Keratinocyte (primary cell): ENCODE results near the gene PRG3. TPM values are rescaled to one million over a fixed set of nuclear protein-coding genes. Genes with fewer than 3 reads are reported as not detected.

Experiments used
- DNase-seq: peaks from one replicate; pipeline ENCODE4 v3.0.0-alpha.2; 2011; ENCODE audit warnings: low read depth, missing footprints, low spot score
- FAIRE-seq: peaks from 2 replicates; lab custom pipeline; 2011; peaks lifted over from hg19 to GRCh38; lab: Jason Lieb, UNC
- H2AFZ ChIP-seq: 2 replicates; pipeline ENCODE4 v1.6.0; 2012; ENCODE audit warnings: low read length, control low read depth, inconsistent platforms; ENCODE audit not compliant: control insufficient read depth
- H3K27ac ChIP-seq: 2 replicates; pipeline ENCODE4 v1.5.1; 2011; ENCODE audit warnings: low read length; ENCODE audit not compliant: control insufficient read depth, insufficient read depth
- H3K27me3 ChIP-seq: 3 replicates; pipeline ENCODE4 v1.6.0; 2011; ENCODE audit warnings: low read length; ENCODE audit not compliant: control insufficient read depth, insufficient read depth; ENCODE audit errors: extremely low read depth
- H3K36me3 ChIP-seq, 2 experiments: 2 replicates in 1 of 2; 3 replicates in 1 of 2; pipeline ENCODE4 v1.5.1; 2011; ENCODE audit warnings: low read length in 2 of 2, mild to moderate bottlenecking in 1 of 2; ENCODE audit not compliant: control insufficient read depth in 2 of 2, insufficient read depth in 2 of 2; ENCODE audit errors: extremely low read depth in 1 of 2
- H3K4me1 ChIP-seq: 3 replicates; pipeline ENCODE4 v1.5.1; 2011; ENCODE audit warnings: low read length; ENCODE audit not compliant: control insufficient read depth, insufficient read depth; ENCODE audit errors: extremely low read depth
- H3K4me2 ChIP-seq: 3 replicates; pipeline ENCODE4 v1.6.0; 2011; ENCODE audit warnings: low read depth, low read length; ENCODE audit not compliant: control insufficient read depth, insufficient read depth; ENCODE audit errors: extremely low read depth
- H3K4me3 ChIP-seq, 3 experiments: fragments of 200-600 bp in 1 of 3; sonication (generic) in 1 of 3; 2 replicates in 2 of 3; 3 replicates in 1 of 3; pipeline ENCODE4 v1.5.1; 2011 to 2016; ENCODE audit warnings: low read length in 3 of 3, mild to moderate bottlenecking in 3 of 3, control low read depth in 2 of 3, inconsistent platforms in 1 of 3, low read depth in 1 of 3, mixed read lengths in 1 of 3, mixed run types in 1 of 3, moderate library complexity in 1 of 3; ENCODE audit not compliant: control insufficient read depth in 2 of 3, insufficient read depth in 2 of 3; ENCODE audit errors: extremely low read depth in 1 of 3
- H3K79me2 ChIP-seq: 2 replicates; pipeline ENCODE4 v1.6.0; 2012; ENCODE audit warnings: low read length; ENCODE audit not compliant: control insufficient read depth, insufficient read depth
- H3K9ac ChIP-seq: 3 replicates; pipeline ENCODE4 v1.6.0; 2011; ENCODE audit warnings: low read length; ENCODE audit not compliant: control insufficient read depth, insufficient read depth; ENCODE audit errors: extremely low read depth
- H3K9me1 ChIP-seq: 3 replicates; pipeline ENCODE4 v1.6.0; 2011; ENCODE audit warnings: low read length; ENCODE audit not compliant: control insufficient read depth, insufficient read depth; ENCODE audit errors: extremely low read depth
- H3K9me3 ChIP-seq: 2 replicates; pipeline ENCODE4 v1.5.1; 2012; ENCODE audit warnings: low read depth, low read length; ENCODE audit not compliant: control insufficient read depth
- H4K20me1 ChIP-seq: 3 replicates; pipeline ENCODE4 v1.6.0; 2011; ENCODE audit warnings: low read length; ENCODE audit not compliant: control insufficient read depth, insufficient read depth; ENCODE audit errors: extremely low read depth
- EZH2 ChIP-seq: IDR thresholded peaks from one replicate; pipeline ENCODE4 v1.6.1; 2012; ENCODE audit warnings: inconsistent platforms, mild to moderate bottlenecking, low read length, moderate library complexity
- dilution Hi-C: fragments of 300-500 bp; cut with MboI; formaldehyde crosslinking; loops from one replicate; pipeline ENCODE4 v1.7.0; 2020; ENCODE audit warnings: low sequenced_read_pairs; ENCODE audit not compliant: extremely low pct_ligation_motif_present
- polyA plus RNA-seq, 5 experiments: library from polyadenylated mRNA; depleted of rRNA in 3 of 5; stranded (reverse) in 3 of 5; stranded (forward) in 1 of 5; unstranded in 1 of 5; fragments of >200 nt; gene quantifications; 1 replicate in 1 of 5; 2 replicates in 3 of 5; 3 replicates in 1 of 5; pipeline versions ENCODE4 v1.2.1 to v1.2.3, GENCODE V29; 2011 to 2012; ENCODE audit warnings: missing spikeins in 2 of 5, low read depth in 1 of 5, low replicate concordance in 1 of 5
- TF ChIP-seq, protein P1 (sequence below), 3 experiments: IDR thresholded peaks in 1 of 3; conservative IDR thresholded peaks in 1 of 3; optimal IDR thresholded peaks in 1 of 3; 2 replicates in 2 of 3; 3 replicates in 1 of 3; pipeline versions ENCODE3 to v1.5.1; 2011; ENCODE audit warnings: low read length in 3 of 3, mild to moderate bottlenecking in 3 of 3, moderate library complexity in 2 of 3, control low read depth in 1 of 3, inconsistent platforms in 1 of 3; ENCODE audit not compliant: insufficient read depth in 2 of 3; ENCODE audit errors: extremely low read depth in 1 of 3

PRG3 gene
- polyA plus RNA-seq, 1 donor (not counting 4 experiments of a cell fraction or from before 2014, with no cell fraction given), result not detected

DNA sequence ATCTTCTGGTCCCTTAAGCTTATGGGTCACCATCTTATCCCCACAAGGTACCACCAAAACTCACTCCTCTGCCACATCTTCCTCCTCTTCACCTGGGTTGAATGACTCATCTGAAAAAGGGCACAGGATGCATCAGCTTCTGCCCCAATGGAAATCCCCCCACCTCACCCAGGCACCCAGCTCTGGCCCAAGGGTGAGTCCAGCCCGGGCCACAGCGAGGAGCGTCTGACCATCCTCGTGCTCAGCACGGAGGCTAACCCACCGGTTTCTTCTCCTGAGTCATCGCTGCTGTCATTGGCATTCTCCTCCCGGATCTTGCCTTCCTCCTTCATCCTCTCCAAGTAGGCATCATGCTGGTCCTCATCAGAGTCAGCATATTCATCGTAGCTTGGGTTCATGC lies 50.9 kb downstream of the PRG3 start:
- Histone ChIP-seq H3K9me3 (no peaks in the 10 kb centered on the region), H3K9me1 (no peaks in the 10 kb centered on the region), H3K4me3 (no peak overlapping the region), H3K4me2 (no peak overlapping the region), H3K79me2 (peaks cover 32% of the 10 kb centered on the region), H2AFZ (no peak overlapping the region), H3K9ac (no peak overlapping the region), H3K27ac (no peak overlapping the region), H3K36me3 (peaks cover 46 to 68% of the 10 kb centered on the region in 2 experiments), H4K20me1 (no peaks in the 10 kb centered on the region), H3K4me1 (peaks cover 23% of the 10 kb centered on the region), H3K27me3 (no peaks in the 10 kb centered on the region)
- TF ChIP-seq EZH2, result no peak
- dilution Hi-C loops, result no loop called here
- no peak for FAIRE-seq
- DNase-seq, result no peak

DNA sequence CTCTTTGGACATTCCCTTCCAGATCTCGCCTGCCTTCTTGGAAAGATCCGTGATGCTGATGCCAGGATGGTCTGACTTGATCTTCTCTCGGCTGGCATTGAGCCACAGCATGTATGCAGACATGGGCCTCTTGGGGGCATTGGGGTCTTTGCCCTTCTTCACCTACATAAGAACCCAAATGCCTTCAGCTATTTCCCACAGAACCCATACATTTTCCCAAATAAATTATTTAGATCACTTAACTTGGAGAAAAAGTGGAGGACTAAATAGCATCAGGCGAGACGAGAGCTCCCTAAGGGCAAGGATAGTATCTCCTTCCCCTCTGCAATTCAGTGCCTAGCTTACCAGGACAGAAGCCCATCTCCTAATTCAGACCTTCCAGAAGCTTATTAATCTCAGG lies 53.2 kb downstream of the PRG3 start:
- dilution Hi-C loops, result no loop called here
- FAIRE-seq, result no peak
- peaks cover 23% of the 10 kb centered on the region for H3K4me1 ChIP-seq
- H3K9me1 ChIP-seq, result no peaks in the 10 kb centered on the region
- no peak overlapping the region for H3K4me3 ChIP-seq
- no peak overlapping the region for H3K27ac ChIP-seq
- no peak overlapping the region for H2AFZ ChIP-seq
- no peak for DNase-seq
- H3K4me2 ChIP-seq, result no peak overlapping the region
- H4K20me1 ChIP-seq, result no peaks in the 10 kb centered on the region
- no peaks in the 10 kb centered on the region for H3K9me3 ChIP-seq
- peaks cover 41 to 58% of the 10 kb centered on the region in 2 experiments for H3K36me3 ChIP-seq
- no peaks in the 10 kb centered on the region for H3K27me3 ChIP-seq
- H3K9ac ChIP-seq, result no peak overlapping the region
- H3K79me2 ChIP-seq, result peaks cover 23% of the 10 kb centered on the region
- no peak for TF ChIP-seq EZH2
- TF ChIP-seq, protein P1, sequence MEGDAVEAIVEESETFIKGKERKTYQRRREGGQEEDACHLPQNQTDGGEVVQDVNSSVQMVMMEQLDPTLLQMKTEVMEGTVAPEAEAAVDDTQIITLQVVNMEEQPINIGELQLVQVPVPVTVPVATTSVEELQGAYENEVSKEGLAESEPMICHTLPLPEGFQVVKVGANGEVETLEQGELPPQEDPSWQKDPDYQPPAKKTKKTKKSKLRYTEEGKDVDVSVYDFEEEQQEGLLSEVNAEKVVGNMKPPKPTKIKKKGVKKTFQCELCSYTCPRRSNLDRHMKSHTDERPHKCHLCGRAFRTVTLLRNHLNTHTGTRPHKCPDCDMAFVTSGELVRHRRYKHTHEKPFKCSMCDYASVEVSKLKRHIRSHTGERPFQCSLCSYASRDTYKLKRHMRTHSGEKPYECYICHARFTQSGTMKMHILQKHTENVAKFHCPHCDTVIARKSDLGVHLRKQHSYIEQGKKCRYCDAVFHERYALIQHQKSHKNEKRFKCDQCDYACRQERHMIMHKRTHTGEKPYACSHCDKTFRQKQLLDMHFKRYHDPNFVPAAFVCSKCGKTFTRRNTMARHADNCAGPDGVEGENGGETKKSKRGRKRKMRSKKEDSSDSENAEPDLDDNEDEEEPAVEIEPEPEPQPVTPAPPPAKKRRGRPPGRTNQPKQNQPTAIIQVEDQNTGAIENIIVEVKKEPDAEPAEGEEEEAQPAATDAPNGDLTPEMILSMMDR (optimal IDR thresholded peaks at IDR 0.05 in 1 of 3, IDR thresholded peaks at IDR 0.05 in 1 of 3, conservative IDR thresholded peaks at IDR 0.05 in 1 of 3; ENCODE audit: extremely low read depth in 1 of 3, insufficient read depth in 2 of 3, low read length in 3 of 3), result no peak

Other genes with a start within 250 kb of the PRG3 start
- not detected in 3 replicates for gene LRRC55, start 199.2 kb downstream of the PRG3 start, polyA plus RNA-seq
- 0.03 TPM in 1 of 3 replicates, not detected in the others for gene APLNR, start 143.9 kb downstream of the PRG3 start, polyA plus RNA-seq
- gene TNKS1BP1, start 56.2 kb downstream of the PRG3 start, polyA plus RNA-seq, result 88.3 to 107 TPM (median 94.3 TPM) in 3 replicates
- gene SSRP1, start 45.3 kb downstream of the PRG3 start, polyA plus RNA-seq, result 64.3 to 139 TPM (median 115 TPM) in 3 replicates
- gene P2RX3, start 42.8 kb downstream of the PRG3 start, polyA plus RNA-seq, result not detected in 3 replicates
- gene PRG2, start 9.5 kb upstream of the PRG3 start, polyA plus RNA-seq, result 0.09 TPM in 1 of 3 replicates, not detected in the others
- 14.1 to 83.9 TPM (median 48.1 TPM) in 3 replicates for gene SLC43A3, start 46.0 kb upstream of the PRG3 start, polyA plus RNA-seq
- gene RTN4RL2, start 79.4 kb upstream of the PRG3 start, polyA plus RNA-seq, result 0.03 to 0.12 TPM in 2 of 3 replicates, not detected in the other
- gene SLC43A1, start 134.6 kb upstream of the PRG3 start, polyA plus RNA-seq, result 0.45 to 0.91 TPM (median 0.75 TPM) in 3 replicates
- 65.7 to 92.2 TPM (median 70.9 TPM) in 3 replicates for gene TIMM10, start 149.6 kb upstream of the PRG3 start, polyA plus RNA-seq
- not detected in 3 replicates for gene SMTNL1, start 156.4 kb upstream of the PRG3 start, polyA plus RNA-seq
- gene UBE2L6, start 186.5 kb upstream of the PRG3 start, polyA plus RNA-seq, result 56.6 to 91.9 TPM (median 83.0 TPM) in 3 replicates
- 12.8 to 21.9 TPM (median 14.4 TPM) in 3 replicates for gene SERPING1, start 216.5 kb upstream of the PRG3 start, polyA plus RNA-seq